Neural progenitor cell (in vitro differentiated cells): ENCODE measurements around the gene KIF26B. TPM values are rescaled to one million over a fixed set of nuclear protein-coding genes. Genes with fewer than 3 reads are reported as not detected.
A peak's percentile ranks its signal among the peaks of the same experiment; 100 is the strongest.

ENCODE experiments used
- DNase-seq: peaks from one replicate; pipeline ENCODE4 v3.0.0-alpha.2; 2016; ENCODE audit warnings: low spot score
- H2AFZ ChIP-seq: fragments of 200-600 bp; sonication (generic); replicated peaks from 2 replicates; pipeline ENCODE4 v1.6.1; 2016; ENCODE audit warnings: antibody characterized with exemption
- H3F3A ChIP-seq: fragments of 200-600 bp; sonication (generic); 2 replicates; pipeline ENCODE4 v1.6.1; 2016; ENCODE audit warnings: antibody characterized with exemption, low read depth
- H3K27ac ChIP-seq: fragments of 200-600 bp; sonication (generic); 2 replicates; pipeline ENCODE4 v1.5.1; 2016; ENCODE audit warnings: mild to moderate bottlenecking
- H3K27me3 ChIP-seq: fragments of 200-600 bp; sonication (generic); 2 replicates; pipeline ENCODE4 v1.6.1; 2016; ENCODE audit warnings: mild to moderate bottlenecking, moderate library complexity
- H3K36me3 ChIP-seq: fragments of 200-600 bp; sonication (generic); 2 replicates; pipeline ENCODE4 v1.5.1; 2016
- H3K4me1 ChIP-seq: fragments of 200-600 bp; sonication (generic); 2 replicates; pipeline ENCODE4 v1.6.1; 2016; ENCODE audit warnings: mixed run types
- H3K4me2 ChIP-seq: fragments of 200-600 bp; sonication (generic); 2 replicates; pipeline ENCODE4 v1.6.1; 2016
- H3K4me3 ChIP-seq: fragments of 200-600 bp; sonication (generic); 2 replicates; pipeline ENCODE4 v1.5.1; 2016
- H3K79me2 ChIP-seq: fragments of 200-600 bp; sonication (generic); 2 replicates; pipeline ENCODE4 v1.6.1; 2016; ENCODE audit warnings: low read depth
- H3K9ac ChIP-seq: fragments of 200-600 bp; sonication (generic); 2 replicates; pipeline ENCODE4 v1.6.1; 2016
- H3K9me3 ChIP-seq: fragments of 200-600 bp; sonication (generic); 2 replicates; pipeline ENCODE4 v1.5.1; 2016; ENCODE audit warnings: low read depth
- H4K20me1 ChIP-seq: fragments of 200-600 bp; sonication (generic); 2 replicates; pipeline ENCODE4 v1.6.1; 2016; ENCODE audit warnings: low read depth
- H3K27ac Mint-ChIP-seq: 3 replicates; pipeline ENCODE4 v1.8.0; 2021; ENCODE audit warnings: mixed read lengths
- H3K27me3 Mint-ChIP-seq: 2 replicates; pipeline ENCODE4 v1.8.0; 2022; ENCODE audit warnings: low read depth, mild to moderate bottlenecking, inconsistent platforms, moderate library complexity, mixed read lengths; ENCODE audit not compliant: insufficient read depth
- H3K36me3 Mint-ChIP-seq: 3 replicates; pipeline ENCODE4 v1.8.0; 2021; ENCODE audit warnings: mixed read lengths
- H3K4me1 Mint-ChIP-seq: 3 replicates; pipeline ENCODE4 v1.8.0; 2021; ENCODE audit warnings: mixed read lengths
- H3K4me3 Mint-ChIP-seq: 3 replicates; pipeline ENCODE4 v1.8.0; 2021; ENCODE audit warnings: mild to moderate bottlenecking, moderate library complexity, mixed read lengths
- H3K9me3 Mint-ChIP-seq: 3 replicates; pipeline ENCODE4 v1.8.0; 2020; ENCODE audit warnings: mixed read lengths
- CTCF ChIP-seq: fragments of 200-600 bp; sonication (generic); IDR thresholded peaks from 2 replicates; pipeline ENCODE4 v1.5.1; 2017; ENCODE audit warnings: antibody characterized with exemption, mild to moderate bottlenecking
- EZH2 ChIP-seq: fragments of 200-600 bp; sonication (generic); IDR thresholded peaks from 2 replicates; pipeline ENCODE4 v1.6.1; 2017; ENCODE audit warnings: antibody characterized with exemption, mild to moderate bottlenecking, moderate library complexity
- EZH2phosphoT487 ChIP-seq: fragments of 200-600 bp; sonication (generic); IDR thresholded peaks from 2 replicates; pipeline ENCODE4 v1.6.1; 2017; ENCODE audit warnings: antibody characterized with exemption
- total RNA-seq: library from RNA; depleted of rRNA; stranded (reverse); fragments of >200 nt; gene quantifications from 2 replicates; pipeline ENCODE4 v1.2.3, GENCODE V29; 2015; ENCODE audit warnings: low replicate concordance

KIF26B gene
- total RNA-seq, 1 donor from 2014 or later, result 0.47 TPM

GRCh38 chr1:245248231-245248731 is 93.5 kb downstream of the KIF26B start:
- Histone ChIP-seq H2AFZ (no peak overlapping the region), H4K20me1 (no peaks in the 10 kb centered on the region)

GRCh38 chr1:245255783-245256182 is 101.0 kb downstream of the KIF26B start:
- Mint-ChIP-seq H3K27me3 (peaks cover 8% of the 10 kb centered on the region), H3K27ac (no peak overlapping the region), H3K4me1 (peaks cover 15% of the 10 kb centered on the region), H3K36me3 (peaks cover 6% of the 10 kb centered on the region), H3K9me3 (peaks cover 8% of the 10 kb centered on the region), H3K4me3 (no peak overlapping the region)
- Histone ChIP-seq H2AFZ (no peak overlapping the region), H3K27ac (no peak overlapping the region), H4K20me1 (no peaks in the 10 kb centered on the region), H3K9ac (no peak overlapping the region), H3K36me3 (no peaks in the 10 kb centered on the region), H3K4me2 (no peak overlapping the region), H3F3A (peaks cover 5% of the 10 kb centered on the region), H3K4me1 (peaks cover 12% of the 10 kb centered on the region), H3K79me2 (no peaks in the 10 kb centered on the region), H3K27me3 (no peaks in the 10 kb centered on the region), H3K4me3 (no peak overlapping the region), H3K9me3 (peaks cover 10% of the 10 kb centered on the region)
- DNase-seq, result no peak
- TF ChIP-seq EZH2 (no peak), CTCF (no peak), EZH2phosphoT487 (no peak)

More at GRCh38 chr1:245248231-245248731, 93.5 kb downstream of the KIF26B start:
- Histone ChIP-seq H3K4me3 (no peak overlapping the region), H3K36me3 (no peaks in the 10 kb centered on the region), H3K27me3 (no peaks in the 10 kb centered on the region), H3F3A (no peaks in the 10 kb centered on the region), H3K9ac (no peak overlapping the region), H3K27ac (no peak overlapping the region), H3K9me3 (peaks cover 10% of the 10 kb centered on the region), H3K4me1 (no peaks in the 10 kb centered on the region), H3K79me2 (no peaks in the 10 kb centered on the region), H3K4me2 (no peak overlapping the region)
- Mint-ChIP-seq H3K27me3 (no peaks in the 10 kb centered on the region), H3K36me3 (peaks cover 8% of the 10 kb centered on the region), H3K27ac (no peak overlapping the region), H3K4me1 (peaks cover 15% of the 10 kb centered on the region), H3K4me3 (no peak overlapping the region), H3K9me3 (peaks cover 8% of the 10 kb centered on the region)
- no peak for DNase-seq
- TF ChIP-seq EZH2 (no peak), CTCF (no peak), EZH2phosphoT487 (no peak)

- H3K36me3 ChIP-seq, result no peaks in the 10 kb centered on the region
- no peaks in the 10 kb centered on the region for H4K20me1 ChIP-seq
Measured at GRCh38 chr1:245256528-245256927, 101.7 kb downstream of the KIF26B start.

GRCh38 chr1:245258271-245258920 is 103.6 kb downstream of the KIF26B start:
- peaks cover 12% of the 10 kb centered on the region for H3K4me1 ChIP-seq
- peaks cover under 1% of the 10 kb centered on the region for H3K36me3 Mint-ChIP-seq
- H3K9me3 ChIP-seq, result no peaks in the 10 kb centered on the region
- peaks cover 33% of the 10 kb centered on the region for H3K4me1 Mint-ChIP-seq
- H3K27me3 ChIP-seq, result no peaks in the 10 kb centered on the region
- H3K27ac Mint-ChIP-seq, result no peak overlapping the region
- no peak overlapping the region for H3K27ac ChIP-seq
- peaks cover 5% of the 10 kb centered on the region for H3F3A ChIP-seq
- TF ChIP-seq EZH2, result no peak
- no peak for TF ChIP-seq EZH2phosphoT487
- no peak for TF ChIP-seq CTCF
- H3K4me3 ChIP-seq, result no peak overlapping the region
- peaks cover under 1% of the 10 kb centered on the region for H3K9me3 Mint-ChIP-seq
- no peak overlapping the region for H2AFZ ChIP-seq
- no peak overlapping the region for H3K4me2 ChIP-seq
- no peaks in the 10 kb centered on the region for H3K79me2 ChIP-seq
- H3K27me3 Mint-ChIP-seq, result peaks cover 10% of the 10 kb centered on the region
- H3K4me3 Mint-ChIP-seq, result no peak overlapping the region
- no peaks in the 10 kb centered on the region for H3K36me3 ChIP-seq
- no peak for DNase-seq
- H4K20me1 ChIP-seq, result no peaks in the 10 kb centered on the region
- no peak overlapping the region for H3K9ac ChIP-seq

More at GRCh38 chr1:245256528-245256927, 101.7 kb downstream of the KIF26B start:
- no peak overlapping the region for H2AFZ ChIP-seq
- H3K4me1 ChIP-seq, result peaks cover 12% of the 10 kb centered on the region
- H3K4me3 Mint-ChIP-seq, result no peak overlapping the region
- peak overlapping the region; percentile 24 for H3K4me2 ChIP-seq
- no peak overlapping the region for H3K27ac ChIP-seq
- H3K4me3 ChIP-seq, result no peak overlapping the region
- H3K9ac ChIP-seq, result no peak overlapping the region
- H3K36me3 Mint-ChIP-seq, result peaks cover 6% of the 10 kb centered on the region
- H3K9me3 ChIP-seq, result peaks cover 10% of the 10 kb centered on the region
- H3K9me3 Mint-ChIP-seq, result peaks cover 8% of the 10 kb centered on the region
- H3K27ac Mint-ChIP-seq, result no peak overlapping the region
- H3K27me3 ChIP-seq, result no peaks in the 10 kb centered on the region
- H3K79me2 ChIP-seq, result no peaks in the 10 kb centered on the region
- TF ChIP-seq EZH2, result no peak
- no peak for TF ChIP-seq EZH2phosphoT487
- H3F3A ChIP-seq, result peaks cover 5% of the 10 kb centered on the region
- H3K4me1 Mint-ChIP-seq, result peaks cover 16% of the 10 kb centered on the region
- H3K27me3 Mint-ChIP-seq, result peaks cover 10% of the 10 kb centered on the region
- peak; percentile 63 for DNase-seq
